HG03558 (cell line): ENCODE data around the gene PLXND1.
"Not testable (repeated sequence)": the region's sequence is repeated elsewhere in the genome, so short reads cannot be mapped to it uniquely, and the experiment has no call there.

Experiments used
- ATAC-seq: cut with Tn5 transposase; IDR thresholded peaks from one replicate; pipeline ENCODE4 v1.9.1; 2021; ENCODE audit warnings: moderate number of reproducible peaks; ENCODE audit not compliant: unreplicated experiment; ENCODE audit errors: extremely low read depth

Gene PLXND1

GRCh38 chr3:129554356-129555152 lies 51.9 kb downstream of the PLXND1 start:
- no peak for ATAC-seq

GRCh38 chr3:129553719-129554118 lies 52.8 kb downstream of the PLXND1 start:
- ATAC-seq, result no peak

GRCh38 chr3:129553171-129553570 lies 53.3 kb downstream of the PLXND1 start:
- ATAC-seq, result no peak

- no peak for ATAC-seq
Measured at GRCh38 chr3:129552287-129553050, 54.0 kb downstream of the PLXND1 start.

- no peak for ATAC-seq
Measured at GRCh38 chr3:129549805-129550204, 56.7 kb downstream of the PLXND1 start.

GRCh38 chr3:129549006-129549800 lies 57.3 kb downstream of the PLXND1 start:
- no peak for ATAC-seq

GRCh38 chr3:129548104-129548965 lies 58.1 kb downstream of the PLXND1 start:
- no peak for ATAC-seq

- ATAC-seq, result no peak
Measured at GRCh38 chr3:129547241-129547640, 59.2 kb downstream of the PLXND1 start.

GRCh38 chr3:129545951-129546350 lies 60.5 kb downstream of the PLXND1 start:
- not testable (repeated sequence) for ATAC-seq

- ATAC-seq, result no peak
Measured at GRCh38 chr3:129543999-129544398, 62.5 kb downstream of the PLXND1 start.

- no peak for ATAC-seq
Measured at GRCh38 chr3:129543156-129543790, 63.2 kb downstream of the PLXND1 start, which contains the start of gene H1-8. Gene H1-8 (plus strand): TSS chr3:129543175. CDS start chr3:129543219, 44 bp downstream.

GRCh38 chr3:129542747-129543146 lies 63.7 kb downstream of the PLXND1 start:
- ATAC-seq, result no peak

GRCh38 chr3:129540776-129541516 lies 65.5 kb downstream of the PLXND1 start:
- ATAC-seq, result no peak

- ATAC-seq, result no peak
Measured at GRCh38 chr3:129539206-129539605, 67.3 kb downstream of the PLXND1 start.

- ATAC-seq, result no peak
Measured at GRCh38 chr3:129536804-129537203, 69.7 kb downstream of the PLXND1 start.

GRCh38 chr3:129536374-129536667 lies 70.2 kb downstream of the PLXND1 start:
- no peak for ATAC-seq

GRCh38 chr3:129535075-129535474 lies 71.4 kb downstream of the PLXND1 start:
- ATAC-seq, result no peak

GRCh38 chr3:129534428-129535027 lies 71.9 kb downstream of the PLXND1 start:
- no peak for ATAC-seq
